ENCODE measurements around the gene CLIC6. TPM values are rescaled to one million over a fixed set of nuclear protein-coding genes. Genes with fewer than 3 reads are reported as not detected.
"Not testable (repeated sequence)": the region's sequence is repeated elsewhere in the genome, so short reads cannot be mapped to it uniquely, and the experiment has no call there.

Gene CLIC6
- total and polyA plus RNA-seq, 2 donors from 2014 or later = 2.1 to 10.1 TPM

DNA sequence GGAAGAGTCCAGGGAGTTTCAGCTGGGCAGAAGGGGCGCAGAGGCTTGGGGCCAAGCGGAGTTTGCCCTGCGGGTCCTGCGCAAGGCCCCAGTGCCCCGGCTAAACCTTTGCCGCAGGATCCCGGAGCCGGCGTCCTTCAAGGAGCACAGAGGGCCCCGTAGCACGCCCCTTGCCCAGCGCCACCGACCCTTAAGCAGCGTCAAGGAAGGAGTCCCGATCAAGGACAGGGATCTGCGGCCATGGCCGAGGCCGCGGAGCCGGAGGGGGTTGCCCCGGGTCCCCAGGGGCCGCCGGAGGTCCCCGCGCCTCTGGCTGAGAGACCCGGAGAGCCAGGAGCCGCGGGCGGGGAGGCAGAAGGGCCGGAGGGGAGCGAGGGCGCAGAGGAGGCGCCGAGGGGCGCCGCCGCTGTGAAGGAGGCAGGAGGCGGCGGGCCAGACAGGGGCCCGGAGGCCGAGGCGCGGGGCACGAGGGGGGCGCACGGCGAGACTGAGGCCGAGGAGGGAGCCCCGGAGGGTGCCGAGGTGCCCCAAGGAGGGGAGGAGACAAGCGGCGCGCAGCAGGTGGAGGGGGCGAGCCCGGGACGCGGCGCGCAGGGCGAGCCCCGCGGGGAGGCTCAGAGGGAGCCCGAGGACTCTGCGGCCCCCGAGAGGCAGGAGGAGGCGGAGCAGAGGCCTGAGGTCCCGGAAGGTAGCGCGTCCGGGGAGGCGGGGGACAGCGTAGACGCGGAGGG is 520 bp downstream of the CLIC6 start:
- Histone ChIP-seq H3K36me3 (ENCODE audit: control insufficient read depth in 2 of 3, insufficient read depth in 3 of 3, low read length in 3 of 3) (no peaks in the 10 kb centered on the region), H3K4me1 (ENCODE audit: control insufficient read depth in 2 of 3, insufficient read depth in 2 of 3, low read depth in 1 of 3, low read length in 3 of 3) (peaks cover 0 to 5% (median 0%) of the 10 kb centered on the region in 3 donors), H3K9me3 (ENCODE audit: control insufficient read depth in 2 of 3, insufficient read depth in 1 of 3, low read length in 3 of 3) (no peaks in the 10 kb centered on the region), H3K27ac (ENCODE audit: low read depth in 2 of 2, low read length in 2 of 2) (no peak overlapping the region), H3K27me3 (ENCODE audit: control insufficient read depth, insufficient read depth, low read length) (peaks cover 19% of the 10 kb centered on the region), H3K9ac (ENCODE audit: low read length in 3 of 3) (no peak overlapping the region), H3K4me3 (ENCODE audit: low read length in 3 of 3) (no peak overlapping the region)
- intact Hi-C loops (cut with DNase I) = no loop called here
- peak in 3 of 5 donors; percentile 15 to 78 (median 36) for DNase-seq
- TF ChIP-seq, protein P1, sequence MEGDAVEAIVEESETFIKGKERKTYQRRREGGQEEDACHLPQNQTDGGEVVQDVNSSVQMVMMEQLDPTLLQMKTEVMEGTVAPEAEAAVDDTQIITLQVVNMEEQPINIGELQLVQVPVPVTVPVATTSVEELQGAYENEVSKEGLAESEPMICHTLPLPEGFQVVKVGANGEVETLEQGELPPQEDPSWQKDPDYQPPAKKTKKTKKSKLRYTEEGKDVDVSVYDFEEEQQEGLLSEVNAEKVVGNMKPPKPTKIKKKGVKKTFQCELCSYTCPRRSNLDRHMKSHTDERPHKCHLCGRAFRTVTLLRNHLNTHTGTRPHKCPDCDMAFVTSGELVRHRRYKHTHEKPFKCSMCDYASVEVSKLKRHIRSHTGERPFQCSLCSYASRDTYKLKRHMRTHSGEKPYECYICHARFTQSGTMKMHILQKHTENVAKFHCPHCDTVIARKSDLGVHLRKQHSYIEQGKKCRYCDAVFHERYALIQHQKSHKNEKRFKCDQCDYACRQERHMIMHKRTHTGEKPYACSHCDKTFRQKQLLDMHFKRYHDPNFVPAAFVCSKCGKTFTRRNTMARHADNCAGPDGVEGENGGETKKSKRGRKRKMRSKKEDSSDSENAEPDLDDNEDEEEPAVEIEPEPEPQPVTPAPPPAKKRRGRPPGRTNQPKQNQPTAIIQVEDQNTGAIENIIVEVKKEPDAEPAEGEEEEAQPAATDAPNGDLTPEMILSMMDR (IDR thresholded peaks at IDR 0.05; ENCODE audit: borderline replicate concordance, extremely low read depth, insufficient read depth) = no peak
- FAIRE-seq = no peak

GRCh38 chr21:34669880-34670219 is 1.1 kb downstream of the CLIC6 start:
- H3K9ac ChIP-seq (ENCODE audit: low read length in 3 of 3); H3K36me3 ChIP-seq (ENCODE audit: control insufficient read depth in 2 of 3, insufficient read depth in 3 of 3, low read length in 3 of 3); DNase-seq; intact Hi-C loops (cut with DNase I); FAIRE-seq; H3K4me1 ChIP-seq (ENCODE audit: control insufficient read depth in 2 of 3, insufficient read depth in 2 of 3, low read depth in 1 of 3, low read length in 3 of 3); H3K27ac ChIP-seq (ENCODE audit: low read depth in 2 of 2, low read length in 2 of 2); H3K9me3 ChIP-seq (ENCODE audit: control insufficient read depth in 2 of 3, insufficient read depth in 1 of 3, low read length in 3 of 3): not testable (repeated sequence)
- Histone ChIP-seq H3K27me3 (ENCODE audit: control insufficient read depth, insufficient read depth, low read length) (peaks cover 19% of the 10 kb centered on the region), H3K4me3 (ENCODE audit: low read length in 3 of 3) (peak overlapping the region in 1 of 3 donors; percentile 37)

GRCh38 chr21:34670220-34670961 is 1.6 kb downstream of the CLIC6 start:
- intact Hi-C loops (cut with DNase I) = no loop called here
- H3K9me3 ChIP-seq (ENCODE audit: control insufficient read depth in 2 of 3, insufficient read depth in 1 of 3, low read length in 3 of 3) = no peaks in the 10 kb centered on the region
- TF ChIP-seq, protein P1 (IDR thresholded peaks at IDR 0.05; ENCODE audit: borderline replicate concordance, extremely low read depth, insufficient read depth) = no peak
- no peak overlapping the region for H3K9ac ChIP-seq (ENCODE audit: low read length in 3 of 3)
- H3K4me3 ChIP-seq (ENCODE audit: low read length in 3 of 3) = peak overlapping the region in 2 of 3 donors; percentile 3 to 37
- H3K36me3 ChIP-seq (ENCODE audit: control insufficient read depth in 2 of 3, insufficient read depth in 3 of 3, low read length in 3 of 3) = no peaks in the 10 kb centered on the region
- FAIRE-seq = no peak
- DNase-seq = peak in 4 of 5 donors; percentile 35 to 74 (median 50)
- H3K4me1 ChIP-seq (ENCODE audit: control insufficient read depth in 2 of 3, insufficient read depth in 2 of 3, low read depth in 1 of 3, low read length in 3 of 3) = peaks cover 0 to 5% (median 0%) of the 10 kb centered on the region in 3 donors
- H3K27me3 ChIP-seq (ENCODE audit: control insufficient read depth, insufficient read depth, low read length) = peaks cover 19% of the 10 kb centered on the region
- no peak overlapping the region for H3K27ac ChIP-seq (ENCODE audit: low read depth in 2 of 2, low read length in 2 of 2)

GRCh38 chr21:34670962-34671348 is 2.2 kb downstream of the CLIC6 start:
- H3K9me3 ChIP-seq (ENCODE audit: control insufficient read depth in 2 of 3, insufficient read depth in 1 of 3, low read length in 3 of 3) = no peaks in the 10 kb centered on the region
- no peak overlapping the region for H3K27ac ChIP-seq (ENCODE audit: low read depth in 2 of 2, low read length in 2 of 2)
- TF ChIP-seq, protein P1 (IDR thresholded peaks at IDR 0.05; ENCODE audit: borderline replicate concordance, extremely low read depth, insufficient read depth) = no peak
- FAIRE-seq (no peak), DNase-seq (no peak)
- intact Hi-C loops (cut with DNase I) = no loop called here
- H3K27me3 ChIP-seq (ENCODE audit: control insufficient read depth, insufficient read depth, low read length) = peaks cover 19% of the 10 kb centered on the region
- H3K9ac ChIP-seq (ENCODE audit: low read length in 3 of 3) = no peak overlapping the region
- no peak overlapping the region for H3K4me3 ChIP-seq (ENCODE audit: low read length in 3 of 3)
- H3K4me1 ChIP-seq (ENCODE audit: control insufficient read depth in 2 of 3, insufficient read depth in 2 of 3, low read depth in 1 of 3, low read length in 3 of 3) = peaks cover 0 to 5% (median 0%) of the 10 kb centered on the region in 3 donors
- no peaks in the 10 kb centered on the region for H3K36me3 ChIP-seq (ENCODE audit: control insufficient read depth in 2 of 3, insufficient read depth in 3 of 3, low read length in 3 of 3)
